ENCODE data around the gene GNG5.

- TF ChIP-seq POLR2A (IDR thresholded peaks at IDR 0.05; ENCODE audit: low read depth, low read length) (no peak), POLR2AphosphoS5 (IDR thresholded peaks at IDR 0.05; ENCODE audit: low read depth, low read length) (no peak), TAF1 (IDR thresholded peaks at IDR 0.05; ENCODE audit: borderline replicate concordance, low read depth, low read length) (no peak)
Measured at GRCh38 chr1:84481317-84481716, 25.1 kb downstream of the GNG5 start.
